Thyroid gland (tissue), 4 donors: ENCODE measurements around the gene ADAMTS17.

Source experiments
- POLR2A ChIP-seq, 2 donors: fragments of 450-650 bp; IDR thresholded peaks; one replicate each; pipeline ENCODE4 v1.6.1; 2017; ENCODE audit warnings: antibody characterized with exemption in 2 of 2, mild to moderate bottlenecking in 2 of 2, moderate library complexity in 1 of 2
- TF ChIP-seq, protein P1 (sequence below), 6 experiments: fragments of 200-600 bp in 3 of 6; fragments of 450-650 bp in 3 of 6; sonication (generic) in 3 of 6; IDR thresholded peaks; one replicate each; pipeline ENCODE4 v1.5.1; 2016 to 2019; ENCODE audit warnings: antibody characterized with exemption in 6 of 6, mild to moderate bottlenecking in 2 of 6, inconsistent platforms in 1 of 6, moderate library complexity in 1 of 6

DNA sequence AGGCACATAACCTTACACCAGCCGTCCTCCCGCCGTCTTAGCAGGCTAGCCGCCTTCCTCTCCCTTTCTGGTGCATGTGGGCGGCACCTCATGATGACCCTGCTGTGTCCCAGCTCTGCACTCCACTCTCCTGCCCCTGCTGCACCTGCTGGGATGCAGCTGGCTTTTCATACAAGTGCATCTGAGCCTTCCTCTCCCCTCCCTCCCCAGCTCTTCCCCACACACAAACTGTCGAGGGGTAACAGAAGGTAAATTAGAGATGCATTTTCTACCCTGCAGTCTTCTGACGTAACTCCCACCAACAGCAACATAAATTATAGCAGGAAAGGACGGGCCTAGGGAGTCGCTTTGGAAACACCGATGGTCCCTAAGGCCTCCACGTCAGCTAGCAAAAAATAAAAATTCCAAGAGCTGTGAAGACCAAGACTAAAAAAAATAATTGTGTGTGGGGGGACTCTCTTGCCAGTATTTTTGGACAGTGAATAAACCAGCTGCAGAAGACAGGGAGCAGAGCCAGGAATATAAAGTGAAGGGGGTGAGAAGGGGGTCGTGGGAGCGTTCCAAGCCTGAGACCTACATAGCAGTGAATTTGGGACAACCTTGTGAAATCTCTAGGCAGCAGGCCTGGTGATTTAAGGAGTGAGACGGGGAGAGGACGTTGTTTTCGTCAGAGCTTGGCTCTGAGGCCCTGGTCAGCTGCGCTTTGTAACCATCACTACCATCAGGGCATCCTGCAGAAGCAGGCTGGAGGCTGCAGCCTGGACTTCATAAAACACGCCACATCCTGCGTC, 216.2 kb downstream of the ADAMTS17 start:
- no peak for TF ChIP-seq POLR2A (IDR thresholded peaks at IDR 0.05)
- TF ChIP-seq, protein P1, sequence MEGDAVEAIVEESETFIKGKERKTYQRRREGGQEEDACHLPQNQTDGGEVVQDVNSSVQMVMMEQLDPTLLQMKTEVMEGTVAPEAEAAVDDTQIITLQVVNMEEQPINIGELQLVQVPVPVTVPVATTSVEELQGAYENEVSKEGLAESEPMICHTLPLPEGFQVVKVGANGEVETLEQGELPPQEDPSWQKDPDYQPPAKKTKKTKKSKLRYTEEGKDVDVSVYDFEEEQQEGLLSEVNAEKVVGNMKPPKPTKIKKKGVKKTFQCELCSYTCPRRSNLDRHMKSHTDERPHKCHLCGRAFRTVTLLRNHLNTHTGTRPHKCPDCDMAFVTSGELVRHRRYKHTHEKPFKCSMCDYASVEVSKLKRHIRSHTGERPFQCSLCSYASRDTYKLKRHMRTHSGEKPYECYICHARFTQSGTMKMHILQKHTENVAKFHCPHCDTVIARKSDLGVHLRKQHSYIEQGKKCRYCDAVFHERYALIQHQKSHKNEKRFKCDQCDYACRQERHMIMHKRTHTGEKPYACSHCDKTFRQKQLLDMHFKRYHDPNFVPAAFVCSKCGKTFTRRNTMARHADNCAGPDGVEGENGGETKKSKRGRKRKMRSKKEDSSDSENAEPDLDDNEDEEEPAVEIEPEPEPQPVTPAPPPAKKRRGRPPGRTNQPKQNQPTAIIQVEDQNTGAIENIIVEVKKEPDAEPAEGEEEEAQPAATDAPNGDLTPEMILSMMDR (IDR thresholded peaks at IDR 0.05) = no peak
